Type B pancreatic cell (in vitro differentiated cells): ENCODE results near the gene DIP2A. TPM values are rescaled to one million over a fixed set of nuclear protein-coding genes. Genes with fewer than 3 reads are reported as not detected.
A peak's percentile ranks its signal among the peaks of the same experiment; 100 is the strongest.
"Not testable (repeated sequence)": the region's sequence is repeated elsewhere in the genome, so short reads cannot be mapped to it uniquely, and the experiment has no call there.

ENCODE experiments used
- DNase-seq: peaks from one replicate; pipeline ENCODE4 v3.0.0; 2021; ENCODE audit warnings: mixed read lengths; ENCODE audit not compliant: unreplicated experiment; ENCODE audit errors: extremely low spot score
- H3K27ac Mint-ChIP-seq: 2 replicates; pipeline ENCODE4 v1.8.0; 2021; ENCODE audit warnings: mild to moderate bottlenecking, mixed read lengths
- H3K27me3 Mint-ChIP-seq: 2 replicates; pipeline ENCODE4 v1.8.0; 2021; ENCODE audit warnings: mixed read lengths
- H3K36me3 Mint-ChIP-seq: 2 replicates; pipeline ENCODE4 v1.8.0; 2021; ENCODE audit warnings: mixed read lengths
- H3K4me1 Mint-ChIP-seq: one replicate; pipeline ENCODE4 v1.8.0; 2021; ENCODE audit warnings: mixed read lengths; ENCODE audit not compliant: unreplicated experiment
- H3K4me3 Mint-ChIP-seq: 2 replicates; pipeline ENCODE4 v1.8.0; 2021; ENCODE audit warnings: mild to moderate bottlenecking, mixed read lengths
- H3K9me3 Mint-ChIP-seq: 2 replicates; pipeline ENCODE4 v1.8.0; 2021; ENCODE audit warnings: mixed read lengths
- total RNA-seq: library from RNA; stranded (reverse); gene quantifications from 2 replicates; pipeline ENCODE4 v1.2.1, GENCODE V29; 2021; ENCODE audit warnings: low replicate concordance
- TF ChIP-seq, protein P1 (sequence below): fragments of 200-600 bp; sonication (generic); conservative IDR thresholded peaks from 2 replicates; pipeline ENCODE4 v1.5.0; 2021; ENCODE audit warnings: antibody characterized with exemption, mild to moderate bottlenecking

DIP2A gene
- total RNA-seq, 1 donor from 2014 or later, result 49.4 TPM

- H3K36me3 Mint-ChIP-seq, result peaks cover 5% of the 10 kb centered on the region
- no peaks in the 10 kb centered on the region for H3K9me3 Mint-ChIP-seq
- TF ChIP-seq, protein P1, sequence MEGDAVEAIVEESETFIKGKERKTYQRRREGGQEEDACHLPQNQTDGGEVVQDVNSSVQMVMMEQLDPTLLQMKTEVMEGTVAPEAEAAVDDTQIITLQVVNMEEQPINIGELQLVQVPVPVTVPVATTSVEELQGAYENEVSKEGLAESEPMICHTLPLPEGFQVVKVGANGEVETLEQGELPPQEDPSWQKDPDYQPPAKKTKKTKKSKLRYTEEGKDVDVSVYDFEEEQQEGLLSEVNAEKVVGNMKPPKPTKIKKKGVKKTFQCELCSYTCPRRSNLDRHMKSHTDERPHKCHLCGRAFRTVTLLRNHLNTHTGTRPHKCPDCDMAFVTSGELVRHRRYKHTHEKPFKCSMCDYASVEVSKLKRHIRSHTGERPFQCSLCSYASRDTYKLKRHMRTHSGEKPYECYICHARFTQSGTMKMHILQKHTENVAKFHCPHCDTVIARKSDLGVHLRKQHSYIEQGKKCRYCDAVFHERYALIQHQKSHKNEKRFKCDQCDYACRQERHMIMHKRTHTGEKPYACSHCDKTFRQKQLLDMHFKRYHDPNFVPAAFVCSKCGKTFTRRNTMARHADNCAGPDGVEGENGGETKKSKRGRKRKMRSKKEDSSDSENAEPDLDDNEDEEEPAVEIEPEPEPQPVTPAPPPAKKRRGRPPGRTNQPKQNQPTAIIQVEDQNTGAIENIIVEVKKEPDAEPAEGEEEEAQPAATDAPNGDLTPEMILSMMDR, result no peak
- H3K4me1 Mint-ChIP-seq, result no peaks in the 10 kb centered on the region
- H3K27ac Mint-ChIP-seq, result peak overlapping the region; percentile 41
- H3K4me3 Mint-ChIP-seq, result no peak overlapping the region
- no peak for DNase-seq
- H3K27me3 Mint-ChIP-seq, result no peaks in the 10 kb centered on the region
These were observed 26.7 kb upstream of the DIP2A start for GRCh38 chr21:46431884-46432488.

GRCh38 chr21:46433116-46433515 is 25.6 kb upstream of the DIP2A start:
- H3K9me3 Mint-ChIP-seq, H3K36me3 Mint-ChIP-seq, H3K27ac Mint-ChIP-seq, H3K27me3 Mint-ChIP-seq, H3K4me1 Mint-ChIP-seq, H3K4me3 Mint-ChIP-seq, DNase-seq: not testable (repeated sequence)

GRCh38 chr21:46434322-46434958 is 24.3 kb upstream of the DIP2A start:
- Mint-ChIP-seq H3K4me1 (no peaks in the 10 kb centered on the region), H3K4me3 (no peak overlapping the region), H3K27ac (no peak overlapping the region), H3K9me3 (no peaks in the 10 kb centered on the region), H3K27me3 (no peaks in the 10 kb centered on the region), H3K36me3 (peaks cover 8% of the 10 kb centered on the region)
- no peak for DNase-seq
- TF ChIP-seq, protein P1, result no peak

- H3K9me3 Mint-ChIP-seq, result no peaks in the 10 kb centered on the region
- no peaks in the 10 kb centered on the region for H3K4me1 Mint-ChIP-seq
- DNase-seq, result no peak
- H3K4me3 Mint-ChIP-seq, result no peak overlapping the region
- H3K27ac Mint-ChIP-seq, result no peak overlapping the region
- no peaks in the 10 kb centered on the region for H3K27me3 Mint-ChIP-seq
- peaks cover 15% of the 10 kb centered on the region for H3K36me3 Mint-ChIP-seq
- TF ChIP-seq, protein P1, result no peak
These were observed 22.9 kb upstream of the DIP2A start for GRCh38 chr21:46435786-46436227.

DNA sequence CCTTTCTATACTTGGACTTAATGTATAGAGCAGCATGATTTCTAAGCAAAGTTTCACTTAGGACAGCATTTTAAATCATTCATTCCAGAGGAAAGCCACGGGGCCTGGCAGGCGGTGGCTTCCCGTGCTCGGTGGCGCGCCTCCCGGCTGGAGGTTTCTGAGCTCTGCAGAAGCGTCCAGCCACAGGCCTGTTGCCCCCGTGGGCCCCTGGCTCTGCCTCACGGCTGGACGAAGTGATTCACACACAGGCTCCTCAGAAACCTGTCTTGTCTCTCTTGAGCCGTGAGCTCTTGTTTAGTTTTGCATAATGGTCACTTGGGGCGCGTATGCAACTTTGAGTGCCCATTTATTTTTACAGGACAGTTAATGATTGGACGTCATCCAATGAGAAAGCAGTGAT is 22.1 kb upstream of the DIP2A start:
- Mint-ChIP-seq H3K27me3 (no peaks in the 10 kb centered on the region), H3K27ac (no peak overlapping the region), H3K9me3 (no peaks in the 10 kb centered on the region)

GRCh38 chr21:46437096-46437498 is 21.6 kb upstream of the DIP2A start:
- H3K27me3 Mint-ChIP-seq, result no peaks in the 10 kb centered on the region
- H3K27ac Mint-ChIP-seq, result no peak overlapping the region
- no peaks in the 10 kb centered on the region for H3K9me3 Mint-ChIP-seq
- H3K4me3 Mint-ChIP-seq, result no peak overlapping the region
- no peaks in the 10 kb centered on the region for H3K4me1 Mint-ChIP-seq
- peaks cover 13% of the 10 kb centered on the region for H3K36me3 Mint-ChIP-seq
- DNase-seq, result no peak
- TF ChIP-seq, protein P1, result no peak

More for the DNA sequence above, 22.1 kb upstream of the DIP2A start:
- H3K36me3 Mint-ChIP-seq, result peaks cover 13% of the 10 kb centered on the region
- TF ChIP-seq, protein P1, result no peak
- DNase-seq, result no peak
- no peak overlapping the region for H3K4me3 Mint-ChIP-seq
- no peaks in the 10 kb centered on the region for H3K4me1 Mint-ChIP-seq
